K562 (cell line): ENCODE data around the gene ATP6V0E1. TPM values are rescaled to one million over a fixed set of nuclear protein-coding genes. Genes with fewer than 3 reads are reported as not detected.

ENCODE experiments used
- ARID3B ChIP-seq: fragments of 250-450 bp; sonication (Bioruptor Pico); IDR thresholded peaks from 2 replicates; pipeline ENCODE4 v1.4.0; 2020; ENCODE audit warnings: borderline replicate concordance
- CCNT2 ChIP-seq: IDR thresholded peaks from 2 replicates; pipeline ENCODE4 v1.6.1; 2011; ENCODE audit warnings: borderline replicate concordance, low read depth, mild to moderate bottlenecking, moderate library complexity, mixed read lengths, low read length; ENCODE audit not compliant: insufficient read length; ENCODE audit errors: extremely low read depth
- CHD2 ChIP-seq: IDR thresholded peaks from 2 replicates; pipeline ENCODE4 v1.6.1; 2011; ENCODE audit warnings: low read depth, low read length
- E2F6 ChIP-seq, 2 experiments: IDR thresholded peaks; 2 replicates each; pipeline ENCODE4 v1.6.1; 2011; ENCODE audit warnings: borderline replicate concordance in 1 of 2, control low read depth in 1 of 2, low read depth in 1 of 2, low read length in 1 of 2, mild to moderate bottlenecking in 1 of 2, mixed read lengths in 1 of 2, moderate library complexity in 1 of 2; ENCODE audit not compliant: insufficient read depth in 1 of 2, insufficient read length in 1 of 2, poor library complexity in 1 of 2, severe bottlenecking in 1 of 2; ENCODE audit errors: extremely low read depth in 1 of 2
- GABPB1 ChIP-seq: sonication (generic); formaldehyde crosslinking; IDR thresholded peaks from 2 replicates; pipeline ENCODE4 v1.8.0; 2022; ENCODE audit warnings: mild to moderate bottlenecking, missing genetic modification reagents
- HNRNPL ChIP-seq: fragments of 200-400 bp; formaldehyde crosslinking; IDR thresholded peaks from 2 replicates; pipeline ENCODE4 v1.6.1; 2017; ENCODE audit warnings: low read depth, mild to moderate bottlenecking, low read length
- HNRNPUL1 ChIP-seq: fragments of 200-400 bp; formaldehyde crosslinking; IDR thresholded peaks from 2 replicates; pipeline ENCODE4 v1.6.1; 2017; ENCODE audit warnings: low read length
- KLF1 ChIP-seq: fragments of 450-650 bp; IDR thresholded peaks from 2 replicates; pipeline ENCODE4 v1.6.1; 2016; ENCODE audit warnings: missing genetic modification characterization, missing compliant biosample characterization
- USF2 ChIP-seq: sonication (generic); formaldehyde crosslinking; IDR thresholded peaks from 2 replicates; pipeline ENCODE4 v1.5.0; 2020; ENCODE audit warnings: missing genetic modification reagents
- polyA plus RNA-seq, 8 experiments: library from polyadenylated mRNA; depleted of rRNA in 4 of 8; stranded (reverse) in 5 of 8; unstranded in 3 of 8; fragments of >200 nt; fragmentation: Nextera tagmentation in 2 of 8; fragmentation: Illumina TruSeq in 1 of 8; extraction: Ambion mirVana in 2 of 8; extraction: Trizol in 1 of 8; gene quantifications; 2 replicates each; pipeline versions ENCODE4 v1.2.1 to v1.2.3, GENCODE V29; 2011 to 2014; ENCODE audit warnings: inconsistent platforms in 1 of 8, missing spikeins in 1 of 8
- total RNA-seq, 7 experiments: library from RNA; depleted of rRNA in 6 of 7; stranded (reverse); fragments of >200 nt in 6 of 7; fragmentation: Illumina TruSeq in 2 of 7; extraction: Trizol in 2 of 7; gene quantifications; 2 replicates each; pipeline versions ENCODE4 v1.2.1 to v1.2.3, GENCODE V29; 2011 to 2021; ENCODE audit warnings: low replicate concordance in 1 of 7
- TF ChIP-seq, protein P1 (sequence below), 2 experiments: fragments of 450-650 bp in 1 of 2; sonication (generic) in 1 of 2; formaldehyde crosslinking in 1 of 2; IDR thresholded peaks; 2 replicates each; pipeline versions ENCODE4 v1.7.1 to v1.9.0; 2016 to 2022; ENCODE audit warnings: inconsistent platforms in 1 of 2, mild to moderate bottlenecking in 1 of 2, missing genetic modification reagents in 1 of 2

The ATP6V0E1 gene
- total and polyA plus RNA-seq, 9 of the 15 experiments (the other 6 are each of a cell fraction or from before 2014, with no cell fraction given) = 63.8 to 395 (median 112) TPM

DNA sequence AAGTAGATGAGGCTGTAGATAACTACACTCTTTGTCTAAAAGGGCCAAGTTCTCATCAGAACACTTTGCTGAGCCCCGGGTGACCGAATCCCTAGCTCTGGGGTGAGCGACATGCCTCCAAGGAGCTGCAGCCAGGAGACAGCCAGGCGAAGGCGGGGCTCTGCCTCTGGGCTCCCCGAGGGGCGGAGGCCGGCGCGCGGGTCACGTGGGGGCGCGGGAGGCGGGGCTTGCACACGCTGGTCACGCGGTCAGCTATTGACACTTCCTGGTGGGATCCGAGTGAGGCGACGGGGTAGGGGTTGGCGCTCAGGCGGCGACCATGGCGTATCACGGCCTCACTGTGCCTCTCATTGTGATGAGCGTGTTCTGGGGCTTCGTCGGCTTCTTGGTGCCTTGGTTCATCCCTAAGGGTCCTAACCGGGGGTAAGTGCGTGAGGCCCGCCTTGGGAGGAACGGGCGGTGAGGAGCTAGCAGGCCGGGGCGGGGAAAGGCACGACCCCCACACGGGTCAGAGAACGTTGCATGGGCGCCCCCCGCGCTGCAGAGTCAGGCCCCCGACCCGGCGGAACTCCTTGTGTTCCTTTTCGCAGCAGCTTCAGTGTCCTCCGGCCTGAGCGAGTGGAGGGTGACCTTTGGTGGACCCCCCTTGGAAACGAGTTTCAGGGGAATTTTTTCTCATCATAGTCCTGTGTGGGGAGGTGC lies at the start of gene ATP6V0E1 (continued):
- TF ChIP-seq, protein P1, sequence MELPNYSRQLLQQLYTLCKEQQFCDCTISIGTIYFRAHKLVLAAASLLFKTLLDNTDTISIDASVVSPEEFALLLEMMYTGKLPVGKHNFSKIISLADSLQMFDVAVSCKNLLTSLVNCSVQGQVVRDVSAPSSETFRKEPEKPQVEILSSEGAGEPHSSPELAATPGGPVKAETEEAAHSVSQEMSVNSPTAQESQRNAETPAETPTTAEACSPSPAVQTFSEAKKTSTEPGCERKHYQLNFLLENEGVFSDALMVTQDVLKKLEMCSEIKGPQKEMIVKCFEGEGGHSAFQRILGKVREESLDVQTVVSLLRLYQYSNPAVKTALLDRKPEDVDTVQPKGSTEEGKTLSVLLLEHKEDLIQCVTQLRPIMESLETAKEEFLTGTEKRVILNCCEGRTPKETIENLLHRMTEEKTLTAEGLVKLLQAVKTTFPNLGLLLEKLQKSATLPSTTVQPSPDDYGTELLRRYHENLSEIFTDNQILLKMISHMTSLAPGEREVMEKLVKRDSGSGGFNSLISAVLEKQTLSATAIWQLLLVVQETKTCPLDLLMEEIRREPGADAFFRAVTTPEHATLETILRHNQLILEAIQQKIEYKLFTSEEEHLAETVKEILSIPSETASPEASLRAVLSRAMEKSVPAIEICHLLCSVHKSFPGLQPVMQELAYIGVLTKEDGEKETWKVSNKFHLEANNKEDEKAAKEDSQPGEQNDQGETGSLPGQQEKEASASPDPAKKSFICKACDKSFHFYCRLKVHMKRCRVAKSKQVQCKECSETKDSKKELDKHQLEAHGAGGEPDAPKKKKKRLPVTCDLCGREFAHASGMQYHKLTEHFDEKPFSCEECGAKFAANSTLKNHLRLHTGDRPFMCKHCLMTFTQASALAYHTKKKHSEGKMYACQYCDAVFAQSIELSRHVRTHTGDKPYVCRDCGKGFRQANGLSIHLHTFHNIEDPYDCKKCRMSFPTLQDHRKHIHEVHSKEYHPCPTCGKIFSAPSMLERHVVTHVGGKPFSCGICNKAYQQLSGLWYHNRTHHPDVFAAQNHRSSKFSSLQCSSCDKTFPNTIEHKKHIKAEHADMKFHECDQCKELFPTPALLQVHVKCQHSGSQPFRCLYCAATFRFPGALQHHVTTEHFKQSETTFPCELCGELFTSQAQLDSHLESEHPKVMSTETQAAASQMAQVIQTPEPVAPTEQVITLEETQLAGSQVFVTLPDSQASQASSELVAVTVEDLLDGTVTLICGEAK (IDR thresholded peaks at IDR 0.05) = no peak
- TF ChIP-seq, protein P1 (CRISPR knock-in tag; IDR thresholded peaks at IDR 0.05) = no peak
- TF ChIP-seq HNRNPL = no peak
- TF ChIP-seq KLF1 (tag) = 0 out of 2 replicates have a peak, but pooled peaks have one; percentile 37
- peak; percentile 86 for TF ChIP-seq CCNT2
- TF ChIP-seq USF2 (CRISPR knock-in tag) = peak; percentile 100
- TF ChIP-seq ARID3B (CRISPR knock-in tag) = no peak
- TF ChIP-seq HNRNPUL1 = no peak
- TF ChIP-seq GABPB1 (CRISPR knock-in tag) = peak; percentile 53
- TF ChIP-seq CHD2 = no peak
- TF ChIP-seq E2F6 (IDR thresholded peaks at IDR 0.05; ENCODE audit: borderline replicate concordance in 1 of 2, extremely low read depth in 1 of 2, insufficient read depth in 1 of 2, insufficient read length in 1 of 2, low read depth in 1 of 2, low read length in 1 of 2, poor library complexity in 1 of 2, severe bottlenecking in 1 of 2) = peak; percentile 76 to 82
